Smooth muscle cell (in vitro differentiated cells): ENCODE results near the gene BAZ1A. TPM values are rescaled to one million over a fixed set of nuclear protein-coding genes. Genes with fewer than 3 reads are reported as not detected.

Experiments used
- DNase-seq: peaks from one replicate; lab custom pipeline; 2025; ENCODE audit not compliant: unreplicated experiment; lab: John Stamatoyannopoulos, UW
- H2AFZ ChIP-seq: fragments of 200-600 bp; sonication (generic); 2 replicates; pipeline ENCODE4 v1.6.0; 2016; ENCODE audit warnings: antibody characterized with exemption, low read depth, mild to moderate bottlenecking
- H3F3A ChIP-seq: fragments of 200-600 bp; sonication (generic); 2 replicates; pipeline ENCODE4 v1.6.0; 2017; ENCODE audit warnings: antibody characterized with exemption, low read depth
- H3K27ac ChIP-seq: fragments of 200-600 bp; sonication (generic); 2 replicates; pipeline ENCODE4 v1.5.1; 2016; ENCODE audit warnings: low read depth, mild to moderate bottlenecking
- H3K27me3 ChIP-seq: fragments of 200-600 bp; sonication (generic); 2 replicates; pipeline ENCODE4 v1.6.1; 2016; ENCODE audit warnings: low read depth, mild to moderate bottlenecking
- H3K36me3 ChIP-seq: fragments of 200-600 bp; sonication (generic); 2 replicates; pipeline ENCODE4 v1.5.1; 2016; ENCODE audit warnings: low read depth
- H3K4me1 ChIP-seq: fragments of 200-600 bp; sonication (generic); 2 replicates; pipeline ENCODE4 v1.5.1; 2016; ENCODE audit warnings: low read depth
- H3K4me2 ChIP-seq: fragments of 200-600 bp; sonication (generic); 2 replicates; pipeline ENCODE4 v1.6.0; 2016; ENCODE audit warnings: mild to moderate bottlenecking
- H3K4me3 ChIP-seq: fragments of 200-600 bp; sonication (generic); 2 replicates; pipeline ENCODE4 v1.5.1; 2016; ENCODE audit warnings: mild to moderate bottlenecking
- H3K79me2 ChIP-seq: fragments of 200-600 bp; sonication (generic); 2 replicates; pipeline ENCODE4 v1.6.0; 2016; ENCODE audit warnings: low read depth, mild to moderate bottlenecking
- H3K9ac ChIP-seq: fragments of 200-600 bp; sonication (generic); 2 replicates; pipeline ENCODE4 v1.6.0; 2016; ENCODE audit warnings: low read depth
- H3K9me3 ChIP-seq: fragments of 200-600 bp; sonication (generic); replicated peaks from 2 replicates; pipeline ENCODE4 v1.5.1; 2016; ENCODE audit warnings: low read depth
- H4K20me1 ChIP-seq: fragments of 200-600 bp; sonication (generic); 2 replicates; pipeline ENCODE4 v1.6.0; 2016; ENCODE audit warnings: low read depth
- CTCF ChIP-seq: fragments of 200-600 bp; sonication (generic); IDR thresholded peaks from 2 replicates; pipeline ENCODE4 v1.5.1; 2017; ENCODE audit warnings: borderline replicate concordance, mild to moderate bottlenecking, antibody characterized with exemption; ENCODE audit not compliant: insufficient read depth, poor library complexity, severe bottlenecking
- WGBS: methylation state at CpG from one replicate; pipeline ENCODE4 v1.1.7; 2016; ENCODE audit warnings: low lambda C conversion rate; 5-methylcytosine and 5-hydroxymethylcytosine counted together
- polyA plus RNA-seq: library from polyadenylated mRNA; unstranded; fragments of >200 nt; fragmentation: Nextera tagmentation; extraction: Ambion mirVana; gene quantifications from 2 replicates; pipeline ENCODE4 v1.2.1, GENCODE V29; 2016
- small RNA-seq: library from RNA; depleted of rRNA; stranded (forward); fragments of <200 nt; gene quantifications from one replicate; pipeline ENCODE3, GENCODE V24; 2014
- total RNA-seq: library from RNA; depleted of rRNA; stranded (reverse); fragments of >200 nt; gene quantifications from 2 replicates; pipeline ENCODE4 v1.2.3, GENCODE V29; 2014

Gene BAZ1A
- total and polyA plus RNA-seq, 2 experiments from 2014 or later, result 12.4 to 21.7 TPM

- Histone ChIP-seq H3K4me1 (peaks cover 34% of the 10 kb centered on the region), H3K27ac (peak overlapping the region; percentile 91), H4K20me1 (no peaks in the 10 kb centered on the region), H3F3A (peaks cover 43% of the 10 kb centered on the region), H3K4me3 (no peak overlapping the region), H2AFZ (no peak overlapping the region), H3K27me3 (no peaks in the 10 kb centered on the region), H3K4me2 (peak overlapping the region; percentile 79), H3K36me3 (no peaks in the 10 kb centered on the region), H3K9ac (peak overlapping the region; percentile 42), H3K79me2 (peaks cover 16% of the 10 kb centered on the region), H3K9me3 (no peaks in the 10 kb centered on the region)
- DNase-seq, result no peak
- no peak for TF ChIP-seq CTCF
- 64% methylated on average over 1 of the region's 1 CpG for WGBS
Observed at GRCh38 chr14:34710006-34710405, 165.2 kb downstream of the BAZ1A start.

- no peak for DNase-seq
- Histone ChIP-seq H2AFZ (no peak overlapping the region), H4K20me1 (no peaks in the 10 kb centered on the region), H3K4me1 (peaks cover 22% of the 10 kb centered on the region), H3K27ac (no peak overlapping the region), H3K36me3 (no peaks in the 10 kb centered on the region), H3K9ac (no peak overlapping the region), H3K9me3 (no peaks in the 10 kb centered on the region), H3K4me2 (no peak overlapping the region), H3F3A (peaks cover 37% of the 10 kb centered on the region), H3K4me3 (no peak overlapping the region), H3K79me2 (peaks cover 14% of the 10 kb centered on the region), H3K27me3 (no peaks in the 10 kb centered on the region)
- WGBS, result 42% methylated on average over 3 of the region's 3 CpGs
- TF ChIP-seq CTCF, result no peak
Observed at GRCh38 chr14:34707722-34708121, 167.4 kb downstream of the BAZ1A start.

Small RNAs within 50 kb of the gene (small RNA-seq; reads per million reads assigned to genes)
- gene AL121603.1 (not detected), gene RNU7-41P (not detected)

Other genes with a start within 250 kb of the BAZ1A start
- gene SNX6, start 245.2 kb downstream of the BAZ1A start, total RNA-seq, result 192 and 210 TPM in 2 replicates
- gene SNX6, start 245.2 kb downstream of the BAZ1A start, polyA plus RNA-seq, result 55.7 and 61.1 TPM in 2 replicates
- gene CFL2, start 160.8 kb downstream of the BAZ1A start, total RNA-seq, result 64.5 and 71.9 TPM in 2 replicates
- 60.8 and 71.7 TPM in 2 replicates for gene CFL2, start 160.8 kb downstream of the BAZ1A start, polyA plus RNA-seq
- 111 and 129 TPM in 2 replicates for gene SRP54, start 107.6 kb upstream of the BAZ1A start, total RNA-seq
- 76.4 and 79.4 TPM in 2 replicates for gene SRP54, start 107.6 kb upstream of the BAZ1A start, polyA plus RNA-seq
- 51.3 and 65.1 TPM in 2 replicates for gene FAM177A1, start 170.9 kb upstream of the BAZ1A start, total RNA-seq
- 70.7 and 82.4 TPM in 2 replicates for gene FAM177A1, start 170.9 kb upstream of the BAZ1A start, polyA plus RNA-seq
- 35.6 and 36.3 TPM in 2 replicates for gene PPP2R3C, start 246.6 kb upstream of the BAZ1A start, total RNA-seq
- 32.3 and 38.4 TPM in 2 replicates for gene PPP2R3C, start 246.6 kb upstream of the BAZ1A start, polyA plus RNA-seq
- gene PRORP, start 247.2 kb upstream of the BAZ1A start, total RNA-seq, result 29.1 and 31.3 TPM in 2 replicates
- gene PRORP, start 247.2 kb upstream of the BAZ1A start, polyA plus RNA-seq, result 17.6 and 21.1 TPM in 2 replicates